ENCODE data around the gene AMMECR1. TPM values are rescaled to one million over a fixed set of nuclear protein-coding genes. Genes with fewer than 3 reads are reported as not detected.

Gene AMMECR1
- total and polyA plus RNA-seq, 2 of the 4 experiments (the other 2 are of a cell fraction) = 7.0 to 11.3 TPM

DNA sequence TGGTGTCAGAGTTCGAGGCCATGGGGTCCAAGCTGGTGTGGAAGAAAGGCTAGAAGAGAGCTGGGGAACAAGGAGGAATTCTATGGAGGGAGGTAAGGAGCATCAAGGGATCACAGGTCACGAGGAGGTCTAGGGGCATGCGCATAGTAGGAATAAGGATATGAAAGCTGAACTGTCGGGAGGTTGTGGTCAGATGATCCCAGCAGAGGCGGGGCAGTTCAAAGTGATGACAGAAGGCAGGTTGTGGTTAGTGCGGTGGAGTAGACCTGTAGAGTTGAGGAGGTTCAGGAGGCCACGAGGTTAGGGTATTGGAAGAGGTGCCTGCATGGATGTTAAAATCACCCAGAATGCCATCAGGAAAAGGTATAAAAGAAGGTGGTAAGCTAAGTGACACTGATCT, 158.7 kb downstream of the AMMECR1 start:
- Histone ChIP-seq H4K5ac (ENCODE audit: low read depth, low read length) (no peak overlapping the region), H2BK5ac (ENCODE audit: low read depth, low read length, poor library complexity, severe bottlenecking) (no peak overlapping the region), H3K27ac (ENCODE audit: insufficient read depth, low read length) (no peak overlapping the region), H3K56ac (ENCODE audit: extremely low read depth, insufficient read depth, low read length) (no peak overlapping the region), H2AFZ (replicated peaks; ENCODE audit: low read length, poor library complexity) (no peak overlapping the region), H3K23ac (ENCODE audit: low read depth, low read length) (no peak overlapping the region), H3K36me3 (ENCODE audit: control insufficient read depth, insufficient read depth, low read length) (no peaks in the 10 kb centered on the region), H3K9me3 (ENCODE audit: control insufficient read depth, insufficient read depth, low read length) (no peaks in the 10 kb centered on the region), H3K4me2 (ENCODE audit: low read depth, low read length) (no peak overlapping the region), H4K20me1 (ENCODE audit: insufficient read depth, low read length) (no peaks in the 10 kb centered on the region), H3K79me1 (ENCODE audit: low read depth in 1 of 2, low read length in 2 of 2) (peaks cover 0 to 8% of the 10 kb centered on the region in 2 experiments; a peak in 3 of 4 replicates), H3K4me1 (ENCODE audit: control insufficient read depth, insufficient read depth, low read length) (peaks cover 4% of the 10 kb centered on the region), H3K18ac (ENCODE audit: low read depth, low read length) (no peak overlapping the region), H3K9ac (ENCODE audit: low read depth, low read length) (no peak overlapping the region), H3K9me1 (ENCODE audit: insufficient read depth, low read length) (peaks cover 7% of the 10 kb centered on the region; the same call in 1 of the 2 replicates), H3K27me3 (ENCODE audit: control insufficient read depth, insufficient read depth, low read length) (peaks cover 3% of the 10 kb centered on the region; the same call in 1 of the 2 replicates), H2AK9ac (replicated peaks; ENCODE audit: low read depth, low read length, poor library complexity) (no peak overlapping the region), H3K4ac (ENCODE audit: low read depth, low read length) (no peak overlapping the region), H4K91ac (ENCODE audit: insufficient read depth, low read depth, low read length) (no peak overlapping the region), H3K14ac (replicated peaks; ENCODE audit: low read depth, low read length) (no peak overlapping the region), H2BK20ac (ENCODE audit: low read depth, low read length) (no peak overlapping the region), H2BK120ac (ENCODE audit: low read depth, low read length) (no peak overlapping the region), H4K8ac (ENCODE audit: low read depth in 2 of 2, low read length in 2 of 2) (no peak overlapping the region), H3K4me3 (ENCODE audit: insufficient read depth, low read depth, low read length) (no peak overlapping the region), H2AK5ac (ENCODE audit: low read depth, low read length) (no peak overlapping the region), H2BK15ac (ENCODE audit: low read depth, low read length) (no peak overlapping the region)
- ChIA-PET CTCF (interaction anchor here (0.7 to 2.4 kb wide), 3 partner anchors 13 to 260 kb away, joined by 4 to 6 read pairs (median 5); no protein-coding TSS in a partner anchor), POLR2A (ENCODE audit: unreplicated experiment) (no interaction called here)
- ATAC-seq (ENCODE audit: low read depth) (no peak), DNase-seq (no peak)
- BruUV-seq (replicated peaks) = no TSS peak
- 59% methylated on average over 4 of the region's 7 CpGs; no CpG with 5 or more reads in 1 of the 2 experiments for WGBS, 2 experiments (ENCODE audit: extremely low coverage in 2 of 2, insufficient read length in 1 of 2)
- in situ Hi-C loops (cut with MboI; ENCODE audit: low sequenced_read_pairs) (loop anchor here (5.0 to 10.0 kb wide), 2 partner anchors 253 to 696 kb away; no protein-coding TSS in a partner anchor), intact Hi-C loops (cut with micrococcal nuclease) (loop anchor here (5.0 kb wide), 1 partner anchor 688 kb away; no protein-coding TSS in a partner anchor), dilution Hi-C loops (cut with HindIII; ENCODE audit: low sequenced_read_pairs, unreplicated experiment) (no loop called here)
- TF ChIP-seq USF2 (IDR thresholded peaks at IDR 0.05; ENCODE audit: low read depth, low read length) (no peak), RCOR1 (IDR thresholded peaks at IDR 0.05; ENCODE audit: insufficient replicate concordance, low read length) (no peak), FOS (IDR thresholded peaks at IDR 0.05; ENCODE audit: low read depth, low read length) (no peak), RAD21 (IDR thresholded peaks at IDR 0.05; ENCODE audit: low read length) (no peak)
